Upper lobe of right lung (tissue), 1 donor: ENCODE measurements around the gene TRMT61A. TPM values are rescaled to one million over a fixed set of nuclear protein-coding genes. Genes with fewer than 3 reads are reported as not detected.

Source experiments
- ATAC-seq: fragments of 200-7000 bp; cut with Tn5 transposase; one replicate; pipeline ENCODE4 v1.9.1; 2020; ENCODE audit warnings: mild to moderate bottlenecking, moderate library complexity
- DNase-seq: peaks from one replicate; pipeline ENCODE4 v3.0.0-alpha.2; 2020
- H3K27ac ChIP-seq: fragments of 200-600 bp; one replicate; pipeline ENCODE4 v1.8.0; 2022
- H3K27me3 ChIP-seq: fragments of 200-600 bp; one replicate; pipeline ENCODE4 v1.8.0; 2022; ENCODE audit warnings: mild to moderate bottlenecking
- H3K36me3 ChIP-seq: fragments of 200-600 bp; one replicate; pipeline ENCODE4 v1.8.0; 2022
- H3K4me1 ChIP-seq: fragments of 200-600 bp; one replicate; pipeline ENCODE4 v1.8.0; 2022
- H3K4me3 ChIP-seq: fragments of 200-600 bp; one replicate; pipeline ENCODE4 v1.8.0; 2022; ENCODE audit warnings: mild to moderate bottlenecking
- H3K9me3 ChIP-seq: fragments of 200-600 bp; one replicate; pipeline ENCODE4 v1.8.0; 2022
- intact Hi-C: fragments of 100-400 bp; cut with DNase I; formaldehyde crosslinking; loops from one replicate; pipeline ENCODE4 v1.11.0; 2022
- total RNA-seq: library from RNA; stranded (reverse); fragmentation: NEBNext Ultra II Directional; extraction: Animal tissue kit (Norgen Biotek cat#: 25700); gene quantifications from one replicate; pipeline ENCODE4 v1.2.1, GENCODE V29; 2021
- TF ChIP-seq, protein P1 (sequence below): fragments of 200-600 bp; IDR thresholded peaks from one replicate; pipeline ENCODE4 v1.8.0; 2022; ENCODE audit warnings: antibody characterized with exemption
- donor health status: DM: no; HTN: yes; CAD: no; lungs with severe emphysema.

TRMT61A gene
- total RNA-seq, 1 donor from 2014 or later, result 11.6 TPM

DNA sequence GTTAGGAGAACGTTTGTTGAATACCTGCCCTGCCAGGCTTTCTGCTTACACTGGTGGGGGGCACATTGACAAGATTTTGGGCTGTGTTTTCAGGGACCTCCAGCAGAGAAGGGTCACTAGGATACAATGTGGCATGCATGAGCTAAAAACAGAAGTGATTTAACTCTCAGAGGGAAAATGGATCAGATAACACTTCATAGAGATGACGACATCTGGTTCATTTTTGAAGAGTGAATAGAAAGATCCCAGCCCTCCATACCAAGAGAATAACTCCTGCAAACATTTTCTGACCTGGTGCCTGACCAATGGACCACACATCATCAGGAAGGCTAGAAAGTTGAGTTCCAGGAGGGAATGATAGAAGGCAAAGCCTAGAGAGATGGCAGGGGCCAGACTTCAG lies 40.0 kb upstream of the TRMT61A start:
- Histone ChIP-seq H3K9me3 (no peaks in the 10 kb centered on the region), H3K4me1 (no peaks in the 10 kb centered on the region), H3K36me3 (peaks cover 74% of the 10 kb centered on the region), H3K27me3 (no peaks in the 10 kb centered on the region), H3K4me3 (no peak overlapping the region), H3K27ac (no peak overlapping the region)
- DNase-seq, result no peak
- intact Hi-C loops, result no loop called here
- TF ChIP-seq, protein P1, sequence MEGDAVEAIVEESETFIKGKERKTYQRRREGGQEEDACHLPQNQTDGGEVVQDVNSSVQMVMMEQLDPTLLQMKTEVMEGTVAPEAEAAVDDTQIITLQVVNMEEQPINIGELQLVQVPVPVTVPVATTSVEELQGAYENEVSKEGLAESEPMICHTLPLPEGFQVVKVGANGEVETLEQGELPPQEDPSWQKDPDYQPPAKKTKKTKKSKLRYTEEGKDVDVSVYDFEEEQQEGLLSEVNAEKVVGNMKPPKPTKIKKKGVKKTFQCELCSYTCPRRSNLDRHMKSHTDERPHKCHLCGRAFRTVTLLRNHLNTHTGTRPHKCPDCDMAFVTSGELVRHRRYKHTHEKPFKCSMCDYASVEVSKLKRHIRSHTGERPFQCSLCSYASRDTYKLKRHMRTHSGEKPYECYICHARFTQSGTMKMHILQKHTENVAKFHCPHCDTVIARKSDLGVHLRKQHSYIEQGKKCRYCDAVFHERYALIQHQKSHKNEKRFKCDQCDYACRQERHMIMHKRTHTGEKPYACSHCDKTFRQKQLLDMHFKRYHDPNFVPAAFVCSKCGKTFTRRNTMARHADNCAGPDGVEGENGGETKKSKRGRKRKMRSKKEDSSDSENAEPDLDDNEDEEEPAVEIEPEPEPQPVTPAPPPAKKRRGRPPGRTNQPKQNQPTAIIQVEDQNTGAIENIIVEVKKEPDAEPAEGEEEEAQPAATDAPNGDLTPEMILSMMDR, result no peak
- no peak for ATAC-seq

DNA sequence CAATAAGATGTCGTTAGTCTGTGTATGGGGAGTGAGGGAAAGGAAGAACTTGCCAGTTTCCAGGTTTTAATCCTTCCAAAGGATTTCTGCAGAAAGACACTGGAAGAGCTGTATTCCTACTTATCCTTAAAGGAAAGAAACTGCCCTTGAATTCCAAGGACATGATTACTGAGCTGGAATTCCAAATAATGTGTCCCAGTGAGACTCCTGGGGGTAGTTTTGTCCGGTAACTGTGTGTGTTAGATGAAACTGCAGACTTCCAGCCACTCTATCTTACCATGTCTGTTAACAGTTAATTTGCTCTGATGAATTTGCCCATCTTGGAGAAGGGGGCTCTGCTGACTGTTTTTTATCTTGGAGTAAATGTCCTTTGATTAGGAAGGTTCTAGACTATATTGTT lies 39.4 kb upstream of the TRMT61A start:
- H3K36me3 ChIP-seq, result peaks cover 74% of the 10 kb centered on the region
- no peaks in the 10 kb centered on the region for H3K27me3 ChIP-seq
- DNase-seq (no peak), ATAC-seq (no peak)
- H3K9me3 ChIP-seq, result no peaks in the 10 kb centered on the region
- no peak overlapping the region for H3K4me3 ChIP-seq
- no peak overlapping the region for H3K27ac ChIP-seq
- no peaks in the 10 kb centered on the region for H3K4me1 ChIP-seq
- TF ChIP-seq, protein P1, result no peak
- intact Hi-C loops, result no loop called here

DNA sequence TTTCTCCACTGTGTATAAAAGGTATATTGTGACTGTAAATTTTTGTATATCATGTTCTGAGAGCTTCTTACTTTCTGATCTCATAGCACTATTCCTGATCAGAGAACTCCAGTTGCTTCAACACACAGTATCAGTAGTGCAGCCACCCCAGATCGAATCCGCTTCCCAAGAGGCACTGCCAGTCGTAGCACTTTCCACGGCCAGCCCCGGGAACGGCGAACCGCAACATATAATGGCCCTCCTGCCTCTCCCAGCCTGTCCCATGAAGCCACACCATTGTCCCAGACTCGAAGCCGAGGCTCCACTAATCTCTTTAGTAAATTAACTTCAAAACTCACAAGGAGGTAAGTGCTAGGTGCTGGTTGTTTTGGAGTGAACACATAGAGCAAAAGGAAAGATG lies 37.3 kb upstream of the TRMT61A start:
- TF ChIP-seq, protein P1, result no peak
- intact Hi-C loops, result no loop called here
- ATAC-seq, result no peak
- no peaks in the 10 kb centered on the region for H3K27me3 ChIP-seq
- peaks cover 4% of the 10 kb centered on the region for H3K4me1 ChIP-seq
- H3K9me3 ChIP-seq, result no peaks in the 10 kb centered on the region
- DNase-seq, result no peak
- H3K4me3 ChIP-seq, result no peak overlapping the region
- no peak overlapping the region for H3K27ac ChIP-seq
- peaks cover 86% of the 10 kb centered on the region for H3K36me3 ChIP-seq

DNA sequence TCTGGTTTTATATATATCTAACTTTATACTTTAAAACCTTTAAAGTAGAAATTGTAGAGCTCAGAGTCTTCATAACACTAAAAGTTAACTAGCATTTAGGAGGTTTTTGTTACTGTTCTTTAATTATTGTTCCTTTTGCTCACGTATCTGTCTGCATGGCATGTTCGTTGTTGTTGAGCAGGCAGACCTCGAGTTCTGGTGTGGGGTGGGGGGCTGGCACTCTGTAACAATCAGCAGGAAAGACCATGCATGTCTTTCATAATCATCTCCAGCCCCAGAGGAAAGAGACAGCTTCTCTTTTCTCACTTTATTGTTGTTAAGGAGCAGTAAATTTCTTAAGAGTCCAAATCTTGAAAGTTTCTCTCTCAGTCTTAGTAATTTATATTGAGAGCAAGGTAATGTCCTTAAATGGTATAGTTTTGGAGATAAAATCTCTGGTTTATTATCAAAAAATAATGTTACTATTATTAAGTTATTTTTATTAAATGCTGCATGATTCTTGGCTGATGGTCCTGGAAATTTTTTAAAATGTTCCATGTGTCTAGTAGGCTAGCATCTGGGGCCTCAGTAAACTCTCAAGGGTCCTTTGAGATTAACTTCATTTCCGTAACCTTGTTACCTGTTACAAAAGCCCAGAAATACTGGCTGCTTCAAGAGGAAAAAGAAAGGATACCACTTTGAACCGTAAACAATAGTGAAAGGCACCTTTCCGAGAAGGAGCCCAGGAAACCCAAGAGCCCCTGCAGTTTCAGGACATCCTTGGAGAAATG lies 36.7 kb upstream of the TRMT61A start:
- Histone ChIP-seq H3K4me3 (no peak overlapping the region), H3K4me1 (peaks cover 4% of the 10 kb centered on the region), H3K27me3 (no peaks in the 10 kb centered on the region), H3K27ac (peak overlapping the region; percentile 52), H3K36me3 (peaks cover 89% of the 10 kb centered on the region), H3K9me3 (no peaks in the 10 kb centered on the region)
- TF ChIP-seq, protein P1, result no peak
- DNase-seq (no peak), ATAC-seq (peak; percentile 39)
- intact Hi-C loops, result no loop called here

DNA sequence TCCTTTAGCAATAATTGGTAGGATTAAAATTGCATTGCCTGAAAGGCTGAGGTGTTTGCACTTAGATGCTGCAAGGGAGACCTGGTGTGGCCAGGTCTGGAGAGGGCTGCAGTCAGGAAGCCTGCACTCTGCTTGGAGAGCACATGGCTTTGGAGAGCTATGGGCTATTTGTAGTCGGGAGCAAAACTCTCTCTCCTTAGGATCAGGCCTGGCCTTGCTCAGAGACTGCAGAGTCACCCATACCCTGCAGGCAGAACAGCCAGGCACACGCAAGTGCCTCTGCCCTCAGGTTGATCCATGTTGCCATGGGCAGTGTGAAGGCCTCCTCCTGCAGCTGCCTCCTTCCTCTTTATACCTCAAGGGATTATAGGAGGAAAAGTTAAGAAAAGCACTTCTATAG lies 33.1 kb upstream of the TRMT61A start:
- DNase-seq, result no peak
- intact Hi-C loops, result no loop called here

More for the DNA sequence above, 33.1 kb upstream of the TRMT61A start:
- TF ChIP-seq, protein P1, result no peak
- no peaks in the 10 kb centered on the region for H3K27me3 ChIP-seq
- H3K4me3 ChIP-seq, result no peak overlapping the region
- peaks cover 10% of the 10 kb centered on the region for H3K4me1 ChIP-seq
- no peak overlapping the region for H3K27ac ChIP-seq
- ATAC-seq, result peak; percentile 48
- no peaks in the 10 kb centered on the region for H3K9me3 ChIP-seq
- peaks cover 88% of the 10 kb centered on the region for H3K36me3 ChIP-seq
